ENCODE data around the gene ITPR3.

Gene ITPR3

DNA sequence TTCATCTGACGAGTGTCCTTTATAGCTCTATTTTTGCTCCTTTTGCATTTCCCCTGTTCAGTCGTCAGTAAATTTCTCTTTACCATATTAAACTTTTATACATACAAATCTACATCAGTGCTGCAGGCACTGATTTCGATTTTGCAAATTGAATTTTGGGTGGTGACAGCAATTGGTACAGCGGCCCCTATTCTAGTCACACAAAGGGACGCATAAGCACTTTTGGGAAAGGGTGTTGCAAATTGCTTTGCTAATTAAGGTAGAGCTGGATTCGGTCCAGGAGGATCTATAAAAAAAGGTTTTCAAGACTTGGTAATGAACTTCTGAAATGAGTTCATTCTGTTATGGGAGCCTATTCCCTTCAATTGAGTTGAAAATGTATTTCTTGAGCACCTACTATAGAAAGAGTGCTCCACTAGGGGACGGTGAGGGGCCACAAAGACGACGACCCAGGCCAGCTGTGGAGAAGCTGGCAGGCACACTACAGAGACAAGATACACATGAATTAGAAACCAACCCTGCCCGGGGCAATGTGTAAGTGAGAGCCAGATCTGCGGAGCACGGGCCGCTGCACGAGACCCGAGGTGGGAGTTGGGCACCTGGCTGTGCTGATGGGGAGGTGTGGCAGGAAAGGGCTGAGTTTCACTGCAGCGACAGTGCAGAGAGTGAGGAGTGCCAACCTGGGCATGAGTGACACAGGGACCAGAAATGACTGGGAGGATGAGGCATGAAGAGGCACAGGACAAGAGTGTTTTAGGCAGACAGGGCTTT, 85.0 kb downstream of the ITPR3 start:
- DNase-seq = no peak

DNA sequence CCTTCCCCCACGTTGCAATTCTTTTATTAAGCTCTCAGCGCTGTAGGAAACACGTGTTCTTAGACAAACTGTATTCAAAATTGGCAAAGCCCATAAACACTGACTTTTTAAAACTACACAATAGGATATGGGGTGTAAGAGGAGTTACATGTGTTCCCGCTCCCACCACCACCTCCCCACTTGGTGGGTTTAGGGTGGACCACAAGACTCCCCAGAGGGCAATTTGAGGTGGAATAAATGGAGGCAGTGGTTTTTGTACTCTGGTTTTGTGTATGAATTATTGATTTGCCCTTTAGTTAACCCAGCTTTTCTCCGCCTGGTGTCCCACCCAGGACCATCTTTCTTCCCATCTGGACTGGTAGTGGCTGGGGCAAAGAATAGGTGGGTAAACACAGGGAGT, 86.6 kb downstream of the ITPR3 start:
- DNase-seq = no peak

DNA sequence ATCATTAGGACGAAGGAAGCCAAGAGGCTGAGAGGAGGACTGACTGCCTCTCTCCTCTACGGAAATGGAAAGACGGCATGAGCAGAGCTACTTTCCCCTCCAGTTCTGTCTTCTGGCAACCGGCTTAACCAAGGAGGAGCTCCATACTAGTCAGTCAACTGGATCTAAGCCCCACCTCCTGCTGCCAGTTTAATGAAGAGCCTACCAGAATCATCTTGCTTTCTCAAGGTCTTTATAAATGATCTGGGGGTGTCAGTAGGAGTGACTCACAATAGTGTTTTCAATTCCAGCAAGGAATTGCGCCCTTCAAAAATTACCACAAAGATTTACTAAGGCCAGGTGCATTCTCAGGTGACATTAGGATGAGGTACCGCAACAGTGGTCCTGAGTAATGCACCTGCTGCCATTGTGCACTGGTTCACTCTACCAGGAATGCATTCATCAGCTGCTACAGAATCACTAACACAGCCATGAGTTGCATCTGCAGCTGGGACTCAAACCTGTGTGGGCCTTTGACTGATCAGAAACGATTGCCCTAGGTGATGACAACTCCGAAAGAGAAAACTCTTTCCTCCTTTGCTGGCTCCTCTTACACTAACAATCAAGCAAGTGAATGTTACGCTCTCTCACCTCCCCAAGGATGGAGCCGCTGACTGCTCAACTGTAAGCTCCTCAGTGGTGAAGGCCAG, 87.5 kb downstream of the ITPR3 start:
- no peak for DNase-seq

DNA sequence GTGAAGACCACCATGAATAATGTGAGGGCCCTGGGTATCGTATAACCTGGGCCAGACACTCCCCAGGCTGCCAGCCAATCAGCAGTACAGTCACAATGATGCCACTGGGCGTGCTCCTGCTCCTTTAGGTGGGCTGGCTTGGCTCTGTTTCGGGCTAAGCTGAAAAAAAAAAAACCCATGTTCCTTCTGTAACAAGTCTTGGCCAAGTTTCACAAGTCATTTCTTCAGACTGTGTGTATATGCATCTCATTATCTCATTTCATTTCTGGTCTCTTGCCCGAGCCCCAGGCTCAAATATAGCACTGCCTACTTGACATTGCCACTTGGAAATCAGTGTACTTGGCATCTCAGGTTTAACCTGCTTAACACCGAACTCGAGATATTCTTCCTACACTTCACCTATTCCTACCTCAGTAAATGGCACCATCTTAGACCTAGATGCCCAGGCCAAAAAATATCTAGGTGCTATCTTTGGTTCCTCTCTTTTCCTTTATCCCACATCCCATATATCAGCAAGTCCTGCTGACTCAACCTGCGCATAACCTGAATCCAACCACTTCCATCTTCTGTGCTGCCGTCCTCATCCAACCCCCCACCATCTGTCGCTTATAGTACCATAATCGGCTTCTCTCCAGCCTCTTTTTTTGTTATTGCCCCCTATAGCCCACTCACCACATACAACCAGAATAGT, 88.6 kb downstream of the ITPR3 start:
- DNase-seq = no peak

DNA sequence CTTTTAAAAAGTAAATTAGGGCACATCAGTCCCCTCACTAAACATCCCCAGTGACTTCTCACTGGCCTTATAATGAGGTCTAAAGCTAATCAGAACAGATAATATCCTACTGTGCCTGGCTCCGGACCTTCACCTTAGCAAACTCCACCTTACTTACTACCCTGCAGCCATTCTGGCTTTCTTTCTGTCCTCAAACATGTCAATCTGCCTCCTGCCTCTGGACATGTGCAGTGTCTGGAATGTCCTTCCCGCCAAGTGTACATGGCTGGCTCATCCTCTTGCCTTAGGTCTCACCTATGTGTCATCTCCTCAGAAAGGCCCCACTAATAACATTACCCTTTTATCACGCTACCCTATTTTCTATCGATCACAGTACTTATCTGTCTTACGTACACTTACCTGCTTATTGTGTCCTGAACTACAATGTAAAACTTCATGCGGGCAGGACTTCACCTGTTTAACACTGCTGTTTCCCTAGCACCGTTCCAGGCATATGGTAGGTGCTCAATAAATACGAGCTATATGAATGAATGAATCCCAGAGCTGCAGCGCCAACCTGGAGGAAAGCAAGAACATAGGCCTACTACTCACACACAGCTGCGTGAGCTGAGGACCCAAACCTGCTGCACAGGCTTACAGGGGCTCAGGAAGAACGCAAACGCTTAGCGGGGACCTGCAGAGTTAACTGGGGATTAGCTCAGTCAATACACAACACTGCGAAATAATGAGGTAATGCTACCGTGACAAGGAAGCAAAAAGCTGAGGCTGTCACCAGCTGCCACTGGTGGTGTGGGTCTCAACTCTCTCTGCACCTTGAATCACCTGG, 89.4 kb downstream of the ITPR3 start:
- no peak for DNase-seq

DNA sequence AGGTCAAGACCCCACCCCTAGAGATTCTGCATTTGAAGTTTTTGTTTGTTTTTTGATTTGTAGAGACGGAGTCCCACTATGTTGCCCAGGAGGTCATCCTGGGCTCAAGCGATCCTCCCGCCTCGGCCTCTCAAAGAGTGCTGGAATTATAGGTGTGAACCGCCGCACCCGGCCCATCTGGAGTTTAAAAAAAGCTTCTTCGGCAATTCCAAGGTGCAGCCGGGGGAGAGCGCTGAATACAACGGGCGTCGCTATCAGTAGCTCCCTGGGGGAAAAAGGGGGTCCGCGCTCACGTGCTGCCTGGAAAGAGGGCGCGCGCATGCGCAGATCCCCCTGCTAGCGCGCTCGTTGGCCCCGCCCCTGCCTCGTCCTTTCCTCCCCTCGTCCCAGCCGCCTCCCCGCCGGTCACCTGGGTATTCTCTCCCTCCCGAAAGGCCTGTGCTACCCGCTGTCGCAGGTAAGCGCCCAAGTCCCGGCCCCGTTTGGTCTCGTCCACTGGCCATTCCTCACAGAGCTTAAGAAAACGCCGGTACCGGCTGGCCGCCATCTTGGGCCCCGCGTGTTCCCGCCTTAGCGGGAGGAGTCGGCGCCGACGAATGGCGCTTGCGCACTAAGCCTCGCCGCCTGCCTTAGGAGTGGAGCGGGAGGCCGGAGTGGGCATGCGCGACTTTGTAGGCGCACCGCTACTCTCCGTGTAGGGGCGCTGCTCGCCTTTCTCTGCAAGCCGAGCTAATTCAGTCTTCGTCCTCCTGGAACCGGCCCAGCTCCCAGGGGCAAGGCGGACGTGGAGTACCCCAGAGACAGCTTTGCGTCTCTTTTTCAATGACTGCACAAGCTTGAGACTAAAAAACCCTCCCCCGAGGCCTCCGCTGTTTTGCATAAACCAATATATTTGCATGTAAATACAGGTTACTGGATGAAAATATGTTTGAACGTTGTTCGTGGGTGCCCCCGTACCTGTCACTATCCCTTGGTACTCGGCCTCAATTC, 90.3 kb downstream of the ITPR3 start, which contains the start of gene UQCC2:
Gene UQCC2 (minus strand): TSS at position 561 of the 990 bp plus-strand sequence. CDS start 14 bp downstream, at position 547.
- DNase-seq = peak; percentile 96

DNA sequence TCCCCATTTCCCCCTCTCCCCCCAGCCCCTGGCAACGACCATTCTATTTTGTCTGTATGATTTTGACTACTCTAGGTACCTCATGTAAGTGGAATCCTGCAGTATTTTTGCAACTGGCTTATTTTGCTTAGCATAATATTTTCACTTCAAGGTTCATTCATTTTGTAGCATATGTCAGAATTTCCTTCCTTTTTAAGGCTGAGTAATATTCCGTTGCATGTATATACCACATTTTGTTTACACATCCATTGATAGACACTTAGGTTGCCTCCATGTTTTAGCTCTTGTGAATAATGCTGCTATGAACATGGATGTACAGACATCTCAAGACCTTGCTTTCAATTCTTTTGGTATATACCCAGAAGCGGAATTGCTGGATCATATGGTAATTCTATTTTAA, 91.8 kb downstream of the ITPR3 start:
- no peak for DNase-seq

DNA sequence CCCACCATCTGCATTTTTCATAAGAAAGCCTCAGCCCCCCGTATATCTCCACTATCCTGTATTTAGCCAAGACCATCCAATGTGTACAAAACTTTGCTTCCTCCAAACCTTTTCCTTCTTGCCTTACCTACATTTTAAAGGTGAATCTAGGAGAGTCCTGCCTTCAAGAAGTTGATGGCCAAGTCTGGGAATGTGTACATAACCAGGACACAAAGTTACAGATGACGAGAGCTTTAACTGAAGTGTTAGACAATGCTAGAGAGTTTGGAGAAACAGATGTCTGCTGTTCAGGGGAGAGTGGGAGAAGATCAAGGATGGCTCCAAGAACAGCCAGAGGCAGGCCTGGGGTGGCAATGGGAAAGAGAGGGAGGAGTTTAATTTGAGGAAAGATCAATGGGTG, 92.7 kb downstream of the ITPR3 start:
- DNase-seq = no peak

DNA sequence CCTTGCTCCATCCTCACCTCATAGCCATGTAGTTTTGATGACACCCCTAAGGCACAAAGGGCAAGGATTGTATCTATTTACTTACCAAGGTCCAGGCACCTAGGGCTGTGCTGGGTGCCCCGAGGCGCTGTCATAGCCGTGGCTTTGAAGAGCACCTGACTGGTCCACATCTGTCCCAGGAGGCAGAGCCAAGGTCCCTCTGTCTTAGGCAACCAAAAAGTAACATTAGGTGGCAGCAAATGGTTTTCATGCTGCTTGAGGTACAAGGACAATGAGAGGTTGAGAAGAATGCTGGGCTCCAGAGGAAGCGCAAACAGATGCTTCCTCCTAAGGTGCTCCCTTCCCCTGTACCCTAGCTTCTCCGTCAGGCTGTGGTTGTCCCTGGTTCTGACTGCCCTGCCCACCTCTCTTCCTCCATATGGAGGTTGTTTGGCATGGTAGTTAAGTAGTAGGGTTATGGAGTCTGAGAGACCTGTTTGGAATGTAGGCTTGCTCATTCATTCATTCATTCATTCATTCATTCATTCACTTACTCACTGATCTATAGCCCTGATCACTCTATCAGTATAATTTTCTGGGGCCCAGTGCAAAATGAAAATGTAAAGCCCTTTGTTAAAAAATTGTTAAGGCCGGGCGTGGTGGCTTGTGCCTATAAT, 93.4 kb downstream of the ITPR3 start:
- no peak for DNase-seq

DNA sequence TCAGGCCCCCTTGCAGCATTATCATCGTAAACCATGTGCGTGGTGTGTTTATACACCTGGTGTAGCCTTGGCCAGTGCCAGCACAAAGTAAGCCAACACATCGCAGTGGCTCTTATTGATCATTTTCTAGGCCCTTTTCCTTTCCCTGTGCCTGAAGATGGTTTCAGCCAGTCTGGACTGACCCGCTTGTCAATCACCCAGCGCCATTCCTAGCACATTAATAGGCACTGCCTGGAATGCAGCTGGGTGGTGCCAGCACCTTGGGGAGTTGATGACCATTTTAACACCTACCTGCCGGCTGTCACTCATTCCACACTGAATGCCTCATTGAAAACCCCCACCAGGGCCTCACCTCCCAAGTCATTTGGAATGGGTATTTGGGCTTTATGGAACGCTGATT, 95.3 kb downstream of the ITPR3 start:
- no peak for DNase-seq

DNA sequence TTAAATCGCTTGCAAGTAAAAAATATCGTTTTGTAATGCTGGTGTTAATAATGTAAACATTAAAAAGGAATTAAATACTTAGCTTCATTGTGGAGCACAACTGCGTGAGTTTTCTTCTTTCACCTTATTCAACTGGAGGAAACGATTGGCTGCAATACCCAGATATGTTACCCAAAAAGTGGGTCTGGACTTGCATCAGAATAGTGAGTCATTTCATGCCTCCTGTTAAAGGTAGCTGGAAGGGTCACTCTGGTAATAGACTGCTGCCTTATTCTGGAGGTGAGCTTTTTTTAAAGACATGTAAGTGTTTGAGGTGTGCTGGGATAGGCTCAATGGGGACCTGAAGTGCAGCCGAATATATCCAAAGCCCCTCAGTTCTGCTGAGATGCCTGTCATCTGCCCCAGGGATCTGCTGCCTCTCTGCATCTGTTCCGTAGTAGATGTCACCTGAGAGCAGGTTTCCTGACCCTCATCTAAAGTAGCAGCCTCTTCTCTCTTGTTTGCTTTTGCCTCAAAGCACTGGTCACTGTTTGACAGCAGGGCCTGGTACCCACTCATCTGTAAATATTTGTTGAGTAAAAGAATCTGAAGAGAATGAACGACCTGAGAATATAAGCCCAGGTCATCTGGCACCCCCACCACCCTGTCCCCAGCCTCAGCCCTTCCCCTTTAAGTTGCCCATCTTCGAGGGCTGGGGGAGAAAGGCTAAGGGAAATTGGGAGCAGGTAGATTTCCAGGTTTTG, 95.9 kb downstream of the ITPR3 start:
- DNase-seq = no peak

DNA sequence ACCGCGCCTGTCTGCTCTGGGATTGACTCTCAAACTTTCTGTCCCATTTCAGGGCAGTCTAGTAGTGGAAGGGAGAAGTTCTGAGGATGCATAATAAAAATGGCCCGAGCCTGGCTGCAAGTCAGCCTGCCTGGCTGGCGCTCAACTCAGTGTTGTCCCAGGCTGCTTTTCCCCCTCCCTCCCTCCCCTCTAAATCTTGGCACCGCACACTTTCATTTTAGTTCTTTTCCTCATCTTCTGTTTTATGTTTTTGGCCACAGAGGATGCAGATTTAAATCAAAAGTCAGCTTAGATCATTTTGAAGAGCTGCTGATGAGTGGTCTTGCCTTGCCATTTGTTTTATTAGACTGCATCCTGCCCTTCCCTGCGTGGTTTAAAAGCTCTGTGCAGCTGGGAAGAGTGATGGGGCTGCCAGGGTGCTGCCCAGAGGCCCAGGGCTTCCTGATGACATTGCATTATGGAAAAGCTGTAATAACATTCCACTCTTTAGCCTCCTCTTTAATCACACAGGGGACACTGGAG, 96.9 kb downstream of the ITPR3 start:
- DNase-seq = peak; percentile 29

DNA sequence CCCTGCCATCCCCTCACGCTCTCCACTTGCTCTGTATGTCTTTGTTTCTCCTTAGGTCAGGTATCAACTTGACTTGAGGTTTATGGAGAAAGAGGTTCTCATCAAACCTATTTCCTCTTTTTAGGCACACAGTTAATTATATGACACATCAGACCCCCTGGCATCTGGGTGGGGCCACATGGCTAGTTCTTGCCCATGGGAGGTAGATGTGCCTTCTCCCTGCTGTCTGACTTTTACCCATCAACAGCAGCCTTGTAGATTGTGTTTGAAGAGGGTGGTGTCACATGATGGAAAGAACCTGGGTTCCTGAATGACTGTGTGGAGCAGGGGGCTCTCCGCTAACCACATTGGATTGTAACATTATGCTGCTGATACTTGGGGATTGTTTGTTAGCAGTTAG, 97.6 kb downstream of the ITPR3 start:
- no peak for DNase-seq

DNA sequence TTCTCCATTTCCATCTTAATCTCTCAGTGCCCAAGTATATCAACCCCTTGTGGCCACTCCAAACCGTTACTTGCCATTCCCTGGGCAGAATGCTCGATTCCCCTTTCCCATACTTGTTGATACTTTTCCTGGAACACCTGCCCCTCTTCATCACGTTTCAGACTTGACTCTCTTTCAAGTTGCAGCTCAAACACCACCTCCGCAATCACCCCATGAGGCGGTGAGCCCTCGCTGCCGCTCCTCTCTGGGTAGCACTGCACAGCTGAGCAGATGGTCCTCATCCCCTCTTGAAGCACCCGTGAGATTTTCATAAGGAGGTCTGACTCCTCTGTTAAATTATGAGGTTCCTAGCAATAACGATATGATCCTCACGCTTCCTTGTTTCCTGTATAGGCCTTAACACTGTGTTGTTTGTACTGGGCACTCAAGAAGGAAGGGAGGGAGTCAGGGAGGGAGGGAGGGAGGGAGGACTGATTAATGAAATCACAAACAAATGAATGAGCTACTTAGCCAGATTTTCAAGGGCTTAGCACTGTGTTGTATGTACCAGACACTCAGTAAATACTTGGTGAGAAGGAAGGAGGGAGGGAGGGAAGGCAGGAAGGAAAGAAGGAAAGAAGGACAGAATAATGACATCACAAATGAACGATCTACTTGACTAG, 98.3 kb downstream of the ITPR3 start:
- DNase-seq = no peak

DNA sequence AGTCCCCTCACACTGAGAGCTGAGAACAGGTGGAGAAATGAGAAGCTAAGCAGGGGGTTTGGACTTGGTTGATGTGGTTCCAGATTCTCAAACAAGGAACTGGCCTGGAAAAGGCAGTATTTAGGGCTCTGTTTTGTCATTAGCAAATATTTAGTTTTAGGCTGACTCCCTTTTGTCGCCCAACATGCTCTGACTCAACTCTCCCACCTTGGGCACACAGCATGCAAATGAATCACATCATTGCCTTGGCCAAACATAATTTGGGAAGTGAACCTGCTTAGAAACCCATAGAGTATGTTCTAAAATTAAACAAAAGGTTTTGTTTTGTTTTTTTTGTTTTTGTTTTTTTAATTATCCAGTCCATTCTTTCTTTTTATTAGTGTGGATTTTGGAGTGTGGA, 99.9 kb downstream of the ITPR3 start:
- no peak for DNase-seq

DNA sequence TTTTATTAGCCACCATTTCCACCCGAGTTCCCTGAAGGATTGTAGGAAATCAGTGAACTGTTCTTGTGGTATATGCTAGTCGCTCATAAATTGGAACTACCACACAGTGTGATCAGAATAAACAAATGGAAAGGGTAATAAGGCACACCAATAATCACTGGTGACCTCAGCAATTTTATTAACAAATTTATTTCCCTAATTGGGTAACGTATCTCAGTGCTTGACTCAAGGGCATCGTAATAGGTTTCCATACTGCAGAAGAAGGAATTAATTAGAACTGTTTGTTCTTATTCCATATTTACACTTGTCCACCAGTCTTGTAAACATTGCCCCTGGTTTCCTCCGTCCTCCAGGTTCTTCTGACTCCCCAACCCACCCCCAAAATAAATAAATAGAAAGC, 100.4 kb downstream of the ITPR3 start:
- no peak for DNase-seq

DNA sequence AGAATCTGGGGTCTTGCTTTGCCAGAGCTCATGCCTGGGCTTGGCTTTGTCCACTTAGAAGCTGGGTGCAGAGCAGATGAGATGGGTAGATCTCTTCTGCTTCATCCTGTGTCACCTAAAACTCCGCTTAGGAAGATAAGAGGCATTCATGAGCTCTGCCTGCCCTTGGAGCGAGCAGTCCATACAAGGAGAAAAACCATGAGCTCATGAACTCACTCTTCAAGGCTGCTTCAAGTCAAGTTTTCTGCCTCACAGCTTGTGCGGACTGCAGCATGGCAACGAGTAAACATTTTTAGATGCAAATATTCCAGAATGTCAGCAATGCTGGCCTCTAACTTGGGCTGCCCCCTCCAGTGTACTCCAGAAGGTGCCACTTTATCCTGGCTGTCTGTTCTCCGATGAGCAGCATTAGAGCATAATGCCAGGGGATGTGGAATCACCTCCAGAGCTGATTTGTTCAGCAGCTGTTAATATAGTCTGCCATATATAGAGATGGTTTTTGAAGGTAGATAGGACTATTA, 101.0 kb downstream of the ITPR3 start:
- no peak for DNase-seq

DNA sequence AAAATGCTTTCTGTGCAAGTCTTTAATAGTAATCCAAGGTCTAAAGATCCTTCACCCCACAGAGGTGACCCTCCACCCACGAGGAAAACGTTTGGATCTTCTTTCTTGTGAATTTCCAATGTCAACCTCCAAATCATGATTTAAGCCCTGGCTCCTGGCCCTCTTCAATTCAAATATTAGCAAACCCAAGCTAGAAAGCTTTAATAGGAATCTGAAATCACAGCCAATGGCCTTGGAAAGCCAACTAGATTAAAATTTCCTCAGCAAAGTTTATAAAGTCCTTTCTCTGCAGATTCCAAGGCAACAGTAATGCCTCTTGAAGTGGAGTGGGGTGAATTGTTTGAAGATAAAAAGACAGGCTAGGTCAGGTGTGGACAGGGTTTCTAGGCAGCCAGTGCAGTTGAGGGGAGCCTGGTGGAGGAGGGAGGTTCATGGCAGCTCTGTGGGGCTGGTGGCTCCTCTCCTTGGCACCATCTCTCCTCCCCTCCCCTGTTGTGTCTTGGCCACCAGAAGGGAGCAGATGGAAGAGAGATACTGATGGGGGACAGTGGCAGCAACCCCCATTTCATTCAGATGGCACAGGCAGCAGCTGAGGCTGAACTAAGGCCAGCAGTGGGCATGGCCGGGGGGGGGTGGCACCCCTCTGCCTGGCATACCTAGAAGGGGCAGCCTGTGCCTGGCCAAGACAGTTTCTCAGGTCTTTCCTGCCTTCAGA, 102.4 kb downstream of the ITPR3 start:
- no peak for DNase-seq

Measured in fibroblast of skin of right quadriceps (primary cell).